Common myeloid progenitor, CD34-positive (primary cell): ENCODE results near the gene ICA1.

ENCODE experiments used
- CTCF ChIA-PET: fragments of 350-600 bp; sonication (Branson Sonifier 250); formaldehyde crosslinking; loops from one replicate; lab custom pipeline; 2021; ENCODE audit warnings: antibody characterized with exemption; lab: Charles Lee
- POLR2A ChIA-PET: fragments of 350-600 bp; sonication (Branson Sonifier 250); formaldehyde crosslinking; loops from one replicate; lab custom pipeline; 2021; ENCODE audit warnings: antibody characterized with exemption; lab: Charles Lee
- DNase-seq, 3 donors: peaks; one replicate each; pipeline versions ENCODE4 v3.0.0 to v3.0.0-alpha.2; 2013
- H3K27ac ChIP-seq, 2 experiments: 1 replicate in 1 of 2; 2 replicates in 1 of 2; pipeline ENCODE4 v1.7.0; 2013; ENCODE audit warnings: inconsistent platforms in 2 of 2, low read length in 2 of 2, mild to moderate bottlenecking in 2 of 2, low read depth in 1 of 2, moderate library complexity in 1 of 2; ENCODE audit not compliant: severe bottlenecking in 2 of 2, insufficient read depth in 1 of 2, poor library complexity in 1 of 2
- H3K27me3 ChIP-seq, 5 experiments: replicated peaks in 2 of 5; 1 replicate in 3 of 5; 2 replicates in 2 of 5; pipeline versions ENCODE4 v1.6.1 to v1.7.0; 2013; ENCODE audit warnings: low read length in 4 of 5, mild to moderate bottlenecking in 2 of 5, moderate library complexity in 2 of 5, inconsistent platforms in 1 of 5; ENCODE audit not compliant: insufficient read depth in 5 of 5, control insufficient read depth in 4 of 5
- H3K36me3 ChIP-seq, 4 experiments: 1 replicate in 2 of 4; 2 replicates in 2 of 4; pipeline versions ENCODE4 v1.6.1 to v1.7.0; 2013; ENCODE audit warnings: low read length in 3 of 4, control low read depth in 1 of 4, mild to moderate bottlenecking in 1 of 4; ENCODE audit not compliant: control insufficient read depth in 4 of 4, insufficient read depth in 4 of 4
- H3K4me1 ChIP-seq, 4 experiments: 1 replicate in 3 of 4; 2 replicates in 1 of 4; pipeline versions ENCODE4 v1.6.1 to v1.7.1; 2013; ENCODE audit warnings: low read length in 3 of 4, mild to moderate bottlenecking in 3 of 4, control low read depth in 1 of 4, inconsistent platforms in 1 of 4, moderate library complexity in 1 of 4; ENCODE audit not compliant: control insufficient read depth in 4 of 4, insufficient read depth in 4 of 4; ENCODE audit errors: control extremely low read depth in 1 of 4
- H3K4me3 ChIP-seq, 7 experiments: 1 replicate in 4 of 7; 2 replicates in 3 of 7; pipeline versions ENCODE4 v1.5.1 to v1.7.0; 2013; ENCODE audit warnings: mild to moderate bottlenecking in 7 of 7, low read length in 6 of 7, moderate library complexity in 6 of 7, inconsistent platforms in 2 of 7, low read depth in 2 of 7, control low read depth in 1 of 7; ENCODE audit not compliant: insufficient read depth in 4 of 7, control insufficient read depth in 1 of 7; ENCODE audit errors: extremely low read depth in 1 of 7
- H3K9me3 ChIP-seq, 5 experiments: 1 replicate in 4 of 5; 2 replicates in 1 of 5; pipeline versions ENCODE4 v1.6.1 to v1.7.1; 2013; ENCODE audit warnings: low read length in 4 of 5, mild to moderate bottlenecking in 2 of 5, inconsistent platforms in 1 of 5, low read depth in 1 of 5, moderate library complexity in 1 of 5; ENCODE audit not compliant: control insufficient read depth in 4 of 5, insufficient read depth in 2 of 5; ENCODE audit errors: control extremely low read depth in 1 of 5
- WGBS: methylation state at CpG from one replicate; pipeline ENCODE4 v1.1.5; 2013; ENCODE audit not compliant: insufficient coverage; 5-methylcytosine and 5-hydroxymethylcytosine counted together

ICA1 gene

DNA sequence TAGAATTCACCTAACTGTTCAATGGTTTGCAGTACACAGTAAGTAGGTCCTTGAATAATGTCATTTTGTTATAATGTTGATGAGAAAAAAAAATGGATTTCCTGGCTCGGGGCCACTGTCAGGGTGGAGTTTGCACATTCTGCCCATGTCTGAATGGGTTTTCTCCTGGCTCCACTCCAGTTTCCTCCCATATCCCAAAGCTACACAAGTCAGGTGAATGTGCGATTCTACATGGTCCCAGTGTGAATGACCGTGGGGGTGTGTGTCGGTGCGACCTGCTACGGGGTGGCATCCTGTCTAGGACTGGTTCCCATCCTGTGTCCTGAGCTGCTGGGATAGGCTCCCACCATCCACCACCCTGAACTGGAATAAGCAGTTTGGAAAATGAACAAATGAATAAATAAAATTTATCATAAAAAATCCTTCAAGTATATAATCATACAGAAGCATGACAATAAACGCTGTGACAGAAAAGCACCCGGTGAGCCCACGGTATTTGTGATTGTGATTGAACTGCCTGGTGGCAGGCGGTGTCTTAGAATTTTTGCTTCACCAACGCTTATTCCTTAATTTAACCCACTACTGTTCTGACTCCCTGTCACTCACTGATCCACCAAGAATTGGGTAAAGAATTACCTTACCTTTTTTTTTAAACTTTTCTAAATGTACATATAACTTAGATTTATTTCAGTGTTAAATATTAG, 114.1 kb downstream of the ICA1 start:
- no peaks in the 10 kb centered on the region for H3K27me3 ChIP-seq
- no peak overlapping the region for H3K4me3 ChIP-seq
- H3K9me3 ChIP-seq = no peaks in the 10 kb centered on the region
- peaks cover 0 to 8% (median under 1%) of the 10 kb centered on the region in 4 experiments for H3K36me3 ChIP-seq
- H3K4me1 ChIP-seq = peaks cover 21 to 25% (median 24%) of the 10 kb centered on the region in 4 experiments
- ChIA-PET CTCF (interaction anchor here (0.8 to 1.7 kb wide), 3 partner anchors 14 to 42 kb away, joined by 3 to 5 read pairs (median 3); no protein-coding TSS in a partner anchor), POLR2A (interaction anchor here (0.6 kb wide), 2 partner anchors 38 to 960 kb away, joined by 3 to 4 read pairs; no protein-coding TSS in a partner anchor)
- whole genome bisulfite sequencing = 91% methylated on average over 5 of the region's 11 CpGs
- no peak for DNase-seq
- H3K27ac ChIP-seq = no peak overlapping the region

DNA sequence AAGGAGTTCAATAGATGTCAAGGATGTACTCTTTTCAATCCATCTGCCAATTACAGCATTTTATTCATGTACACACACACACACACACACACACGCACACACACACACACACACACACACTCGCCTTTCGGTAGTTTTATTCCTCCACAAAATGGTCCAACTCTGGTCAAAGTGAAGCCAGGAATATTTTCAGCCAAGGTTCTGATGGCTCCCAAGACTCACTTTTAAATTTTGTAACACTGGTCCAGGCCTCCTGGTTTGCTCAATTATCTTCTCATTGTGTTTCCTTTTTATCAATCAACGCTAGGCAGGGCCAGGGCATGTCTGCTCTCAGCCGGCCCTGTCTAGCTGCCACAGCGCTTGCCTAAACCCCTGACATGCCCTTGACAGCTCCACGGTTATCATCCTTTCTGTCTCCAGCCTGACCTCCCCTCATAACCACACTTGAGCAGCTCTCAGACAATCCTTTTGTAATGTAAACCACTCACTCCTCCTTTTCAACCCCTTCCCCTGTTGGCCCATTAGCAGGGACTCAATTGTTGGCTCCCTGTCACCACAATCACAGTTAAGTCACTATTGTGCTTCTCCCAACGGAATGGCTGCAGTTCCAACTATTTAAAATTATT, 115.1 kb downstream of the ICA1 start:
- Histone ChIP-seq H3K36me3 (peaks cover 0 to 8% (median 2%) of the 10 kb centered on the region in 4 experiments), H3K27ac (no peak overlapping the region), H3K4me1 (peaks cover 21 to 25% (median 24%) of the 10 kb centered on the region in 4 experiments), H3K4me3 (no peak overlapping the region), H3K27me3 (no peaks in the 10 kb centered on the region), H3K9me3 (no peaks in the 10 kb centered on the region)
- peak in 1 of 3 donors; percentile 16 for DNase-seq
- ChIA-PET CTCF (no interaction called here), POLR2A (no interaction called here)
- 82% methylated on average over 6 of the region's 8 CpGs for WGBS

DNA sequence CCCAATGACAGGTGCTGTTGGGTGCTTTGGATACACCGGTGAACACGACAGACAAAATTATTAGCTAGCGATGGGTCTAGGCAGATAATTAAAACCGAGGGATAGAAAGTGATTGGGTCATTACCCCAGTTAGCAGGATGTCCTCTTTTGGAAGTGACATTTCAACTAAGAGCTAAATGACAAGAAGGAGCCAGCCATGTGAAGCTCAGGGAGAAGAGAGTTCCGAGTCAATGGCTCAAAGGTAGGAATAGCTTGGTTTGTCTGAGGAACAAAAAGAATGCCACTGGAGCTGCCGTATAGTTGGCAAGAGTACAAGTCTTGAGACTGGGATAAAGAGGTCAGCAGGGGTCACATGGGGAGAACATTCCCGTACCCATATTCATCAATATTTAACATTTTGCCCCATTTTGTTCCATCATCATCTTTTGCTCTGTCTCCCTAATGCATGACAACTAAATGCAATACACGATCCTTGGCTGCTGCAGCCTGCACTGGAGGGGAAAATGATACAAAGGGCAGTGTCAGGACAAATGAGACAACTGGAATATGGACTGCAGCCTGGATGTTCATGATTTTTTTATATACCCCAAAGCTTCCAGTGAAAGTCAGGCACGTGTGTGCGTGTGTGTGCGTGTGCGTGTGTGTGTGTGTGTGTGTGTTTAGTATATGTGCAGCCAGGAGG, 115.7 kb downstream of the ICA1 start:
- no peak for DNase-seq
- POLR2A ChIA-PET = no interaction called here

DNA sequence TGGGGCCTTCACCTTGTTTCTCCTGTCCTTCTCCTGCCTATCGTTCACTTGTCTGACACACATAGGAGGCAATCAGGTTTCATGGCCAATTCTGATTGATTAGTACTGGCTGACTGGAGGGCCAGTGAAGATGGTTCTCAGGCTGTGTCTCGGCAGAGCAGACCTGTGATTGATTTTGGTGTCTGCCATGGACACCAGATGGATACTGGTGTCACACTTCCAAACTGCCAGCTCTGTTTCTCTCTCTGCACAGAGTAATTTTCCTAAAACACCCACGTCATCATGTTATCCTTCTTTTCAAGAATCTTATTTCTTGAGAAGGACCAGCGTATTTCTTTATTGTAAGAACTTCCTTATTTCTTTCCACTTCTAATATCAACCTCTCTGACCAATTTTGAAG, 117.1 kb downstream of the ICA1 start:
- no peak overlapping the region for H3K4me3 ChIP-seq
- WGBS = 100% methylated on average over 4 of the region's 4 CpGs
- no peak overlapping the region for H3K27ac ChIP-seq
- ChIA-PET POLR2A (no interaction called here), CTCF (no interaction called here)
- H3K27me3 ChIP-seq = no peaks in the 10 kb centered on the region
- H3K9me3 ChIP-seq = no peaks in the 10 kb centered on the region
- DNase-seq = no peak
- H3K36me3 ChIP-seq = peaks cover 0 to 12% (median 2%) of the 10 kb centered on the region in 4 experiments
- H3K4me1 ChIP-seq = peaks cover 11 to 14% (median 13%) of the 10 kb centered on the region in 4 experiments

More for the DNA sequence above, 115.7 kb downstream of the ICA1 start:
- peaks cover 20 to 25% (median 24%) of the 10 kb centered on the region in 4 experiments for H3K4me1 ChIP-seq
- 97% methylated on average over 7 of the region's 12 CpGs for WGBS
- H3K27me3 ChIP-seq = no peaks in the 10 kb centered on the region
- no peak overlapping the region for H3K4me3 ChIP-seq
- peaks cover 0 to 8% (median 2%) of the 10 kb centered on the region in 4 experiments for H3K36me3 ChIP-seq
- CTCF ChIA-PET = no interaction called here
- no peak overlapping the region for H3K27ac ChIP-seq
- H3K9me3 ChIP-seq = no peaks in the 10 kb centered on the region

DNA sequence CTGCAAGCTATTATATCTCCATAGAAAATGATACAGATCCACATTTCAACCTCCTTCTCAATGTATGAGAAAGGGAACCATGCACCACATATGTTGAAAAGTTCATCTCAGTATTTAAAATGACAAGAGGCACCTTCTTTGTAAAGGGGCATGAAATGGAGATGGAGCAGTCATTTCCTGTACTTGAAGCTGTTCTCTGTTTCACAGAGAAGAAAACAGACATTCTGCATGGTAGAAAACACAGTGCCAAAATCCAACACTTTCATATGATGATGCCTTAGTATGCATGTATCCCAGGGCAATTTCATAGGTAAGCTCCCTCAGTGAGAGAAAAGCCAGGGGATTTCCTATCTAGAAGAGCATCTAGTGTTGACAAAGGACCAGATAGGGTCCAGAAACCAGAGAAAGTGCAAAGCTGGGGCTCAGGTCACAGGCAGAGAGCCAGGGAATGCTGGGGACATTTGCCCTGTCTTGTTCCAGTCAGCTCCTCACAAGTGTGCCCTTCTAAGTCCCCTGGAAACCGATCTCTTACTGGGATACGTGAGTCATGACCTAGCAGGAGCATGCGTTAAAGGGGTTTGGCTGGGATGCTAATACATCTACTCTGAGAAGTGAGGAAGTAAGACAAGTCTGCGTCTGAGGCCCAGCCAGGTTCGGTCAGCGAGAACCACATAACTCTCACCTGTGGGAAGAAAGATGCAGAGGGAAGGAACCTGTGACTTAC, 118.7 kb downstream of the ICA1 start:
- 75% methylated on average over 4 of the region's 6 CpGs for WGBS
- Histone ChIP-seq H3K4me3 (no peak overlapping the region), H3K27me3 (no peaks in the 10 kb centered on the region), H3K4me1 (no peaks in the 10 kb centered on the region), H3K36me3 (peaks cover under 1 to 15% (median 4%) of the 10 kb centered on the region in 4 experiments), H3K27ac (no peak overlapping the region), H3K9me3 (no peaks in the 10 kb centered on the region)
- CTCF ChIA-PET = no interaction called here
- POLR2A ChIA-PET = no interaction called here
- no peak for DNase-seq

DNA sequence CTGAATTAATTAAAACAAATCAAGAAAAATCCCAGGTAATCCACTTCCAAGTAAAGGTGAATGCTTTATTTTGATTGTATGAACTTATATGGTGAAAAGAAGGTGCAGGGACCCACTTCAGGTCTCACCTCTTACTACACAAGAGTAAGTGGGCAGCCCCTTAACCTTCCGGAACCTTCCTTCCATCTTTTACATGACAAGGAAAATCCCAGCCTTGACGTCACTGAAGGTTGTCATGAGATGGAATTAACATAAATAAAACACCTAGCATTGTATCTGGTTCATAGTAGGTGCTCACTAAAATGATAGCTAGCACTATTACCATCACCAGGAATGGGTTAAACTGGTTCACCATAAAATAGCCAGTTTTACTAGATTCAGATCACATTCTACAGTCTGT, 119.5 kb downstream of the ICA1 start:
- no peak for DNase-seq
- Histone ChIP-seq H3K36me3 (peaks cover 2 to 19% (median 4%) of the 10 kb centered on the region in 4 experiments), H3K4me1 (no peaks in the 10 kb centered on the region), H3K4me3 (no peak overlapping the region), H3K9me3 (no peaks in the 10 kb centered on the region), H3K27me3 (no peaks in the 10 kb centered on the region), H3K27ac (no peak overlapping the region)
- WGBS = 100% methylated on average over 1 of the region's 2 CpGs
- CTCF ChIA-PET = no interaction called here
- POLR2A ChIA-PET = no interaction called here
